K562 (cell line): Measurements from ENCODE around the gene PRKD2. TPM values are rescaled to one million over a fixed set of nuclear protein-coding genes. Genes with fewer than 3 reads are reported as not detected.

Source experiments
- HMG20B ChIP-seq: fragments of 250-450 bp; sonication (Bioruptor Pico); IDR thresholded peaks from 2 replicates; pipeline ENCODE4 v1.5.0; 2021; ENCODE audit warnings: mild to moderate bottlenecking
- ZNF318 ChIP-seq, 2 experiments: fragments of 450-650 bp; IDR thresholded peaks; 2 replicates each; pipeline ENCODE4 v1.6.1; 2016; ENCODE audit warnings: mild to moderate bottlenecking in 2 of 2, borderline replicate concordance in 1 of 2, low read depth in 1 of 2, moderate library complexity in 1 of 2
- ZNF699 ChIP-seq: fragments of 250-450 bp; sonication (Bioruptor Pico); IDR thresholded peaks from 2 replicates; pipeline ENCODE4 v1.8.0; 2021; ENCODE audit warnings: mild to moderate bottlenecking, moderate library complexity; ENCODE audit not compliant: insufficient replicate concordance
- polyA plus RNA-seq, 8 experiments: library from polyadenylated mRNA; depleted of rRNA in 4 of 8; stranded (reverse) in 5 of 8; unstranded in 3 of 8; fragments of >200 nt; fragmentation: Nextera tagmentation in 2 of 8; fragmentation: Illumina TruSeq in 1 of 8; extraction: Ambion mirVana in 2 of 8; extraction: Trizol in 1 of 8; gene quantifications; 2 replicates each; pipeline versions ENCODE4 v1.2.1 to v1.2.3, GENCODE V29; 2011 to 2014; ENCODE audit warnings: inconsistent platforms in 1 of 8, missing spikeins in 1 of 8
- total RNA-seq, 7 experiments: library from RNA; depleted of rRNA in 6 of 7; stranded (reverse); fragments of >200 nt in 6 of 7; fragmentation: Illumina TruSeq in 2 of 7; extraction: Trizol in 2 of 7; gene quantifications; 2 replicates each; pipeline versions ENCODE4 v1.2.1 to v1.2.3, GENCODE V29; 2011 to 2021; ENCODE audit warnings: low replicate concordance in 1 of 7

The PRKD2 gene
- total and polyA plus RNA-seq, 9 of the 15 experiments (the other 6 are each of a cell fraction or from before 2014, with no cell fraction given): 1.8 to 60.0 (median 15.0) TPM

- no peak for TF ChIP-seq ZNF318 (IDR thresholded peaks at IDR 0.05; ENCODE audit: borderline replicate concordance in 1 of 2, low read depth in 1 of 2)
- no peak for TF ChIP-seq ZNF699 (CRISPR knock-in tag)
- no peak for TF ChIP-seq HMG20B (CRISPR knock-in tag)
- TF ChIP-seq, all 486 proteins: peak for 0
These were observed 42.3 kb upstream of the PRKD2 start (continued) for GRCh38 chr19:46759206-46759605.
